Subcutaneous adipose tissue (tissue), 4 donors: ENCODE data around the gene KLHL25. TPM values are rescaled to one million over a fixed set of nuclear protein-coding genes. Genes with fewer than 3 reads are reported as not detected.

Source experiments
- total RNA-seq, 4 donors: library from RNA; depleted of rRNA; stranded (reverse); fragments of >200 nt; gene quantifications; one replicate each; pipeline ENCODE4 v1.1.0, GENCODE V29; 2016
- TF ChIP-seq, protein P1 (sequence below): fragments of 450-650 bp; IDR thresholded peaks from one replicate; pipeline ENCODE4 v1.5.1; 2016; ENCODE audit warnings: low read depth, mild to moderate bottlenecking, control low read depth, antibody characterized with exemption, moderate library complexity

The KLHL25 gene
- total RNA-seq, 4 donors from 2014 or later: 8.5 to 61.2 (median 12.0) TPM

DNA sequence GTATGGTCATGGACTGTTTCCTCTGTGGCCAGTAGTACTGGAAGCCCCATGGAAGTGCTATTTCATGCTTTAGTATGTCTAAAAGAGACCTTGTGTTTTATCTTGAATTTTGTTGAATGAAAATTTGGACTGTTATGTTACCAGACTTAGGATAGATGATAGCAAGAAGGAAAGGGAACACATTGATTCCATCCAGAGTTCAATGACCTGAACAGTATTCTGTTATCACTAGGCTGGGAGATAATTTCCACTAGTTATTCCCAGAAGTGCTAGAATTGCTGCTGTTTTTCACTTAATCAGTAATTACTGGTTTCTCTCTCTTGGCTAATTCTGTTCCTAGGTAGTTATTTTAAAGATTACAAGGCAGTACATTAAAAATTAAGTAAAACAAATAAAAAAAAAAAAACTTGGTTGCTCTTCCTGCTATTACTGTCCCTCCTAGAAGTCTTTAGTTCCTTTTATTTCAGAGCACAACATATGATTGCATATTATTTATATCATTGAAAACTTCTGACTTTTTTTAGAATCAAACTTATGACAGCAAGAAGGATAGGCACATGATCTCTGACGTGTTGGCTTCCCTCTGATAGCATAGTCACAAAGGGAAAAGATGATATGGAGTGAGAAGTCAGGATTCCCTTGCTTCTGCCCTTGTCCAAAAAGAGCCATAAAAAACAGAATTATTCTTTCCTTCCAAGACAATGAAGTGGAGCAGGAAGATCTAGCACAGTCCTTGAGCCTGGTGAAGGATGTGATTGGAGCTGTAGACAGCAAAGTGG is 72.2 kb downstream of the KLHL25 start:
- TF ChIP-seq, protein P1, sequence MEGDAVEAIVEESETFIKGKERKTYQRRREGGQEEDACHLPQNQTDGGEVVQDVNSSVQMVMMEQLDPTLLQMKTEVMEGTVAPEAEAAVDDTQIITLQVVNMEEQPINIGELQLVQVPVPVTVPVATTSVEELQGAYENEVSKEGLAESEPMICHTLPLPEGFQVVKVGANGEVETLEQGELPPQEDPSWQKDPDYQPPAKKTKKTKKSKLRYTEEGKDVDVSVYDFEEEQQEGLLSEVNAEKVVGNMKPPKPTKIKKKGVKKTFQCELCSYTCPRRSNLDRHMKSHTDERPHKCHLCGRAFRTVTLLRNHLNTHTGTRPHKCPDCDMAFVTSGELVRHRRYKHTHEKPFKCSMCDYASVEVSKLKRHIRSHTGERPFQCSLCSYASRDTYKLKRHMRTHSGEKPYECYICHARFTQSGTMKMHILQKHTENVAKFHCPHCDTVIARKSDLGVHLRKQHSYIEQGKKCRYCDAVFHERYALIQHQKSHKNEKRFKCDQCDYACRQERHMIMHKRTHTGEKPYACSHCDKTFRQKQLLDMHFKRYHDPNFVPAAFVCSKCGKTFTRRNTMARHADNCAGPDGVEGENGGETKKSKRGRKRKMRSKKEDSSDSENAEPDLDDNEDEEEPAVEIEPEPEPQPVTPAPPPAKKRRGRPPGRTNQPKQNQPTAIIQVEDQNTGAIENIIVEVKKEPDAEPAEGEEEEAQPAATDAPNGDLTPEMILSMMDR: no peak

DNA sequence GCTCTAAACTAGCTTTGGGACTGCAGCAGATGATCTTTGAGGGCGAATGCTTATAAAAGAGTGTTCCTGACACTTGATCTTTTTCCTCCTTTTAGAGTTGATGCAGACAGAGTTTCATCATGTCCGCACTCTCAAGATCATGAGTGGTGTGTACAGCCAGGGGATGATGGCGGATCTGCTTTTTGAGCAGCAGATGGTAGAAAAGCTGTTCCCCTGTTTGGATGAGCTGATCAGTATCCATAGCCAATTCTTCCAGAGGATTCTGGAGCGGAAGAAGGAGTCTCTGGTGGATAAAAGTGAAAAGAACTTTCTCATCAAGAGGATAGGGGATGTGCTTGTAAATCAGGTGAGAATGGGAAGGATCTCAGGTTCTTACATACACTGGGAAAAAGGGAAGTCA is 75.7 kb downstream of the KLHL25 start:
- TF ChIP-seq, protein P1: no peak

DNA sequence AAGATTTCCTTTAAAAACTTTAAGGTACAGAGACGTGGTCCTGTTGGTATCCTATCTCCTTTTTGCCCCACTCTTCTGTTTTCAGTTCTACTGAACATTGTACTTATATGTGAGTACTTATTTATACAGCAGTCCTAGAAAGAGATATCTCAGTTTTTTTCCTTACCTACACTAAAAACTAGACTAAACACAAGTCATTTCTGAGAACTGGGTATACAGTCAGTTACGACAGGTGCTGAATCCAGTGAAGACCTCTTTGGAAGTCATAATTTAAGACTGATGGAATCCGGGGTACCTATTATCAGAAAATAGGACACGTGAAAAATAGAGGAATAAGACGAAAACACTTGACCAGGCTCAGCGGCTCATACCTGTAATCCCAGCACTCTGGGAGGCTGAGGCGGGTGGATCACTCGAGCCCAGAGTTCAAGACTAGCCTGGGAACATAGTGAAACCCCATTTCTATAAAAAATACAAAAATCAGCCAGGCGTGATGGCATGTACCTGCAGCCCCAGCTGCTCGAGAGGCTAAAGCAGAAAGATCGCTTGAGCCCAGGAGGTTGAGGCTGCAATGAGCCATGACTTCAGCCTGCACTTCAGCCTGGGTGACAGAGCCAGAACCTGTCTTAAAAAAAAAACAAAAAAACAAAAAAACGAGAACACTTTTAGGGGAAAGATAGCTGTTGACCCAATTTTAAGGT is 76.3 kb downstream of the KLHL25 start:
- TF ChIP-seq, protein P1: no peak

DNA sequence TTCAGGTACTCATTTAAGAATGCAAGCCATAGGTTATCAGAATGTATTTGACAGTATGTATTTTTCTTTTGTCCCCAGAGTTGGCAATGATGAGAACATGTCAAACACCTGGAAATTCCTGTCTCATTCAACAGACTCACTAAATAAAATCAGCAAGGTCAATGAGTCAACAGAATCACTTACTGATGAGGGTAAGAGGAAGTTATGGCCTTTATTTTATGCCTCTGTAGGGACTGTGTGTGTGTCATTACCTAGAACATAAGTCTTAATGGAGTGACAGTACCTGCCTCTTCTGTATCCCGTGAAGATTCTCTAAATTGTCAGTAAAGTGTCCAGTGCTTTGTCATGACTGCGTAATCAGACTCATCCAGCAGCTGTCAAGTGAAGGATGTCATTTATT is 77.5 kb downstream of the KLHL25 start:
- TF ChIP-seq, protein P1: no peak

DNA sequence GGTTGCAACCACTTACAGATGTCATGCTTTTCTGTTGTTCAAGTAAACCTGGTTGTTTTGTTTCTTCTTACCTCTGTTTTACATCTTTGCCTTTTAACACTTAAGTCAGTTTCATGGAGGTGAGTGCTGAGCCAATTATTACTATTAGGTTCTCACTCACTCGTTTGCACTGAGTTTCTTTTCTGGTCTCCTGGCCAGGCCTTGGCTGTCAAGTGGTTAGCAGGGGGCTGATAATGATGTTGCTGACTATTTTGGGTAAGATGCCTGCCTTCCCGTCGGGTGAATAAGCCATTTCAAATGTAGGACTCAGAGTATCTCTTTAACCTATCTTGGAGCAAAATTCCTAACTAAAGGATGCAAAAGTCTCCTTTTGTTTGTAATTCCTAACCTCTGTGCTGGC is 78.5 kb downstream of the KLHL25 start:
- TF ChIP-seq, protein P1: no peak

DNA sequence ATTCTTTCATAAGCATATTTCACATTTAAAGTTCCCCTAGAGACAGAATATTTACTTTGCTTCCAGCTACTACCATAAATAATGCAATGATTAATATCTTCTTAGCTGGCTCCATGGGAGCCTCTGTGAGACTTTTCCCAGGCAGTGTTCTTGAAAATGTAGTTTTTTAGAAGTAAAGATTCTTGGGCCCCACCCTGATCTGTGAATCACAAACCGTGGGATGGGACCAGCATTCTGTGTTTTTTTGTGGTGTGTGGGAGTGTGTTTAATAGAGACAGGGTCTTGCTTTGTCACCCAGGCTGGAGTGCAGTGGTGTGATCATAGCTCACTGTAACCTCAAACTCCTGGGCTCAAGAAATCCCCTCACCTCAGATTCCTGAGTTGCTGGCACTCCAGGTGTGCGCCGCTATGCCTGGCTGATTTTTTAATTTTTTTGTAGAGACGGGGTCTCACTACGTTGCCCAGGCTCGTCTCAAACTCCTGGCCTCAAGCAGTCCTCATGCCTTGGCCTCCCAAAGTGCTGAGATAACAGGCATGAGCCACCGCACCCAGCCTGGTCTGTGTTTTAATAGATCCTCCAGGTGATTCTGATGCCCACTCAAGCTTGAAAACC is 83.0 kb downstream of the KLHL25 start:
- TF ChIP-seq, protein P1: no peak

DNA sequence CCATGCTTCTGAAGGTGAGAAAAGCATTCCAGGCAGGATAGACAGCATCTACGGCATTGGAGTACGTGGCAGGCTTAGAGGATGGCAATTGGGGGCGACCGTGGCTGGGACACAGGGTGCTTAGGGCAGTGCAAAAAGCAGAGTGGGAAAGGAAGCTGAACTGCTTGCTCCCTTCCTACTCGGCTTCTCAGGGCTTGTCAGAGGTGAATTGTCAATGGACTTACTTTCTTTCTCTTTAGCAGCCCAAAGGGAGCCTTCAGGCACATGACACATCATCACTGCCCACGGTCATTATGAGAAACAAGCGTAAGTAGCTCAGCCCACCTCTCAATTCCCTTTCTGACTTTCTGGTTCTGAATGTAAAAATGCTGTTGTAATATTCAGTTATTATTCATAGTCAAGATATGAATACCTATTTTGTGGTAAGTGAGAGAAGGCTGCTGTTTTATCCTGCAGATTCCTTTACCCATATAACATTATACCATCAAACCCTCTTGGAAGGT is 84.3 kb downstream of the KLHL25 start:
- TF ChIP-seq, protein P1: no peak
